Fibroblast of lung (primary cell): ENCODE measurements around the gene ZDHHC3. TPM values are rescaled to one million over a fixed set of nuclear protein-coding genes. Genes with fewer than 3 reads are reported as not detected.

Source experiments
- DNase-seq, 2 donors: peaks; one replicate each; pipeline versions ENCODE4 v3.0.0 to v3.0.0-alpha.2; 2010; ENCODE audit warnings: low read depth in 2 of 2
- H2AFZ ChIP-seq: 2 replicates; pipeline ENCODE4 v1.5.1; 2012; ENCODE audit warnings: low read length, control low read depth, inconsistent platforms
- H3K27ac ChIP-seq: 2 replicates; pipeline ENCODE4 v1.5.1; 2011; ENCODE audit warnings: low read length, control low read depth; ENCODE audit not compliant: insufficient read depth
- H3K27me3 ChIP-seq: 2 replicates; pipeline ENCODE4 v1.5.1; 2011; ENCODE audit warnings: mild to moderate bottlenecking, low read length; ENCODE audit not compliant: control insufficient read depth, insufficient read depth
- H3K36me3 ChIP-seq: 2 replicates; pipeline ENCODE4 v1.5.1; 2011; ENCODE audit warnings: low read length; ENCODE audit not compliant: control insufficient read depth, insufficient read depth
- H3K4me1 ChIP-seq: 2 replicates; pipeline ENCODE4 v1.5.1; 2011; ENCODE audit warnings: low read length; ENCODE audit not compliant: control insufficient read depth, insufficient read depth; ENCODE audit errors: extremely low read depth
- H3K4me2 ChIP-seq: 2 replicates; pipeline ENCODE4 v1.5.1; 2011; ENCODE audit warnings: low read length, control low read depth; ENCODE audit not compliant: insufficient read depth; ENCODE audit errors: extremely low read depth
- H3K4me3 ChIP-seq, 4 experiments: fragments of 200-600 bp in 1 of 4; sonication (generic) in 1 of 4; replicated peaks in 1 of 4; 2 replicates each; pipeline ENCODE4 v1.5.1; 2011 to 2016; ENCODE audit warnings: low read length in 4 of 4, low read depth in 3 of 4, mild to moderate bottlenecking in 3 of 4, control low read depth in 2 of 4, inconsistent platforms in 1 of 4, mixed read lengths in 1 of 4; ENCODE audit not compliant: insufficient read depth in 1 of 4; ENCODE audit errors: control extremely low read depth in 1 of 4
- H3K79me2 ChIP-seq: 2 replicates; pipeline ENCODE4 v1.5.1; 2012; ENCODE audit warnings: mild to moderate bottlenecking, low read length, inconsistent platforms; ENCODE audit not compliant: control insufficient read depth, insufficient read depth
- H3K9ac ChIP-seq: 2 replicates; pipeline ENCODE4 v1.5.1; 2011; ENCODE audit warnings: mild to moderate bottlenecking, low read length, control low read depth; ENCODE audit not compliant: insufficient read depth
- H3K9me3 ChIP-seq: 2 replicates; pipeline ENCODE4 v1.5.1; 2012; ENCODE audit warnings: low read depth, low read length; ENCODE audit not compliant: control insufficient read depth, insufficient read depth
- H4K20me1 ChIP-seq: 2 replicates; pipeline ENCODE4 v1.5.1; 2011; ENCODE audit warnings: low read length; ENCODE audit not compliant: control insufficient read depth, insufficient read depth; ENCODE audit errors: extremely low read depth
- EZH2 ChIP-seq: IDR thresholded peaks from 2 replicates; pipeline ENCODE4 v1.5.1; 2012; ENCODE audit warnings: low read length, control low read depth, mild to moderate bottlenecking; ENCODE audit errors: missing control alignments
- polyA plus RNA-seq, 2 donors: library from polyadenylated mRNA; depleted of rRNA in 1 of 2; stranded (reverse) in 1 of 2; unstranded in 1 of 2; fragments of >200 nt; gene quantifications; 2 replicates each; pipeline ENCODE4 v1.2.1, GENCODE V29; 2011 to 2012; ENCODE audit warnings: missing spikeins in 1 of 2
- total RNA-seq: library from RNA; depleted of rRNA; stranded (reverse); fragments of >200 nt; gene quantifications from 2 replicates; pipeline ENCODE4 v1.2.1, GENCODE V29; 2014
- TF ChIP-seq, protein P1 (sequence below), 2 donors: IDR thresholded peaks in 1 of 2; conservative IDR thresholded peaks in 1 of 2; 1 replicate in 1 of 2; 2 replicates in 1 of 2; pipeline ENCODE4 v1.5.1; 2011 to 2012; ENCODE audit warnings: low read length in 2 of 2, control low read depth in 1 of 2, inconsistent platforms in 1 of 2, low read depth in 1 of 2, mild to moderate bottlenecking in 1 of 2

Gene ZDHHC3
- total and polyA plus RNA-seq, 2 donors (not counting 1 experiment from before 2014, with no cell fraction given): 53.2 to 126 TPM

DNA sequence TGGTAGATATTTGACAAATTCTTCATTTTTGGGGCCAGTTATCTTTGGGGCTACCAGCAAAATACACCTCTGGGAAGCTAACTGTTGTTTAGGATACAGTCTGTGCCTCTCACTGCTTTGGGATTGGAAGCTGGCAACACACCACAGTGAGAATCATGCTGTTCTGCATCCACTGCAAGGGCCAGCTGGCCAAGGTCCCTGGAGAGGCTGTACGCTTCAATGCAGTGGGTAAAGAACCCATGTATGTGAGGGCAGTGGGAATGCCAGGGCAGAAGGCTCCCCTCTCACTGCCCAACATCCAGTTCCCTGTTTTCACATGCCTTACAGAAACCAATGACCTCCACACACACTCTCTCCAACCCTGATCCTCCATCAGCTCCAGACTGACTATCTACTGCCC, 20.1 kb downstream of the ZDHHC3 start:
- no peak overlapping the region for H3K9ac ChIP-seq
- peaks cover 7% of the 10 kb centered on the region for H3K4me1 ChIP-seq
- H4K20me1 ChIP-seq: no peaks in the 10 kb centered on the region
- H3K9me3 ChIP-seq: no peaks in the 10 kb centered on the region
- no peak overlapping the region for H3K27ac ChIP-seq
- no peaks in the 10 kb centered on the region for H3K27me3 ChIP-seq
- no peak overlapping the region for H2AFZ ChIP-seq
- no peaks in the 10 kb centered on the region for H3K79me2 ChIP-seq
- H3K4me3 ChIP-seq: no peak overlapping the region
- TF ChIP-seq, protein P1, sequence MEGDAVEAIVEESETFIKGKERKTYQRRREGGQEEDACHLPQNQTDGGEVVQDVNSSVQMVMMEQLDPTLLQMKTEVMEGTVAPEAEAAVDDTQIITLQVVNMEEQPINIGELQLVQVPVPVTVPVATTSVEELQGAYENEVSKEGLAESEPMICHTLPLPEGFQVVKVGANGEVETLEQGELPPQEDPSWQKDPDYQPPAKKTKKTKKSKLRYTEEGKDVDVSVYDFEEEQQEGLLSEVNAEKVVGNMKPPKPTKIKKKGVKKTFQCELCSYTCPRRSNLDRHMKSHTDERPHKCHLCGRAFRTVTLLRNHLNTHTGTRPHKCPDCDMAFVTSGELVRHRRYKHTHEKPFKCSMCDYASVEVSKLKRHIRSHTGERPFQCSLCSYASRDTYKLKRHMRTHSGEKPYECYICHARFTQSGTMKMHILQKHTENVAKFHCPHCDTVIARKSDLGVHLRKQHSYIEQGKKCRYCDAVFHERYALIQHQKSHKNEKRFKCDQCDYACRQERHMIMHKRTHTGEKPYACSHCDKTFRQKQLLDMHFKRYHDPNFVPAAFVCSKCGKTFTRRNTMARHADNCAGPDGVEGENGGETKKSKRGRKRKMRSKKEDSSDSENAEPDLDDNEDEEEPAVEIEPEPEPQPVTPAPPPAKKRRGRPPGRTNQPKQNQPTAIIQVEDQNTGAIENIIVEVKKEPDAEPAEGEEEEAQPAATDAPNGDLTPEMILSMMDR (conservative IDR thresholded peaks at IDR 0.05 in 1 of 2, IDR thresholded peaks at IDR 0.05 in 1 of 2; ENCODE audit: low read depth in 1 of 2, low read length in 2 of 2): no peak
- TF ChIP-seq EZH2: no peak
- H3K36me3 ChIP-seq: peaks cover 5% of the 10 kb centered on the region
- H3K4me2 ChIP-seq: no peak overlapping the region
- no peak for DNase-seq

DNA sequence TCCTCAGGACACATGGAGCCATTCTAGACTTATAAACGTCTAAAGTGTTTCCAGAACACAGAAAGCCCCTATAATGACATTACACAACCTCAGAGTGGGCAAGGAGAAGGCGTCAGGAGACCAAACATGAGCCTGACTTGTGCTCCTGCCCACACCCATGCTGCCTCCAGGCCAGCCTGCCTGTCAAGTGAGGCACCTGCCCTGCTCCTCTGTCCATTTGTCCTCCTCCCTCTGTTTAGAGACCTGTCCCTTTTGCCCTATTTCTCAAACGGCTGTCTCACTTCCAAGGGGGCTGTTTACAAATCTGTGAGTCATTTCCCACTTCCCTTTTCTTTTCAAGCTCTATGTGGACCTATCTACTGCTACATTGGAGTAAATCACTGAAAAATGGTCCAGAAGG, 21.0 kb downstream of the ZDHHC3 start:
- Histone ChIP-seq H3K4me2 (no peak overlapping the region), H3K4me3 (no peak overlapping the region), H3K79me2 (no peaks in the 10 kb centered on the region), H3K27ac (no peak overlapping the region), H3K27me3 (no peaks in the 10 kb centered on the region), H3K9ac (no peak overlapping the region), H4K20me1 (no peaks in the 10 kb centered on the region), H3K36me3 (peaks cover 5% of the 10 kb centered on the region), H3K9me3 (no peaks in the 10 kb centered on the region), H3K4me1 (peaks cover 5% of the 10 kb centered on the region), H2AFZ (no peak overlapping the region)
- peak; percentile 20 to 61 for DNase-seq
- no peak for TF ChIP-seq EZH2
- TF ChIP-seq, protein P1 (conservative IDR thresholded peaks at IDR 0.05 in 1 of 2, IDR thresholded peaks at IDR 0.05 in 1 of 2; ENCODE audit: low read depth in 1 of 2, low read length in 2 of 2): no peak

GRCh38 chr3:44954304-44954703, 21.7 kb downstream of the ZDHHC3 start:
- Histone ChIP-seq H3K4me3 (no peak overlapping the region), H4K20me1 (no peaks in the 10 kb centered on the region), H3K9me3 (no peaks in the 10 kb centered on the region), H3K79me2 (no peaks in the 10 kb centered on the region), H2AFZ (no peak overlapping the region), H3K27me3 (no peaks in the 10 kb centered on the region), H3K4me2 (no peak overlapping the region), H3K36me3 (peaks cover 5% of the 10 kb centered on the region), H3K9ac (no peak overlapping the region), H3K27ac (no peak overlapping the region), H3K4me1 (peaks cover 4% of the 10 kb centered on the region)
- no peak for TF ChIP-seq EZH2
- TF ChIP-seq, protein P1 (conservative IDR thresholded peaks at IDR 0.05 in 1 of 2, IDR thresholded peaks at IDR 0.05 in 1 of 2; ENCODE audit: low read depth in 1 of 2, low read length in 2 of 2): no peak
- no peak for DNase-seq
